ENCODE results near the gene FRS2. TPM values are rescaled to one million over a fixed set of nuclear protein-coding genes. Genes with fewer than 3 reads are reported as not detected.

FRS2 gene
- total RNA-seq, 1 donor from 2014 or later, result 31.0 TPM

- no peaks in the 10 kb centered on the region for H3K36me3 ChIP-seq
- TF ChIP-seq, protein P1, sequence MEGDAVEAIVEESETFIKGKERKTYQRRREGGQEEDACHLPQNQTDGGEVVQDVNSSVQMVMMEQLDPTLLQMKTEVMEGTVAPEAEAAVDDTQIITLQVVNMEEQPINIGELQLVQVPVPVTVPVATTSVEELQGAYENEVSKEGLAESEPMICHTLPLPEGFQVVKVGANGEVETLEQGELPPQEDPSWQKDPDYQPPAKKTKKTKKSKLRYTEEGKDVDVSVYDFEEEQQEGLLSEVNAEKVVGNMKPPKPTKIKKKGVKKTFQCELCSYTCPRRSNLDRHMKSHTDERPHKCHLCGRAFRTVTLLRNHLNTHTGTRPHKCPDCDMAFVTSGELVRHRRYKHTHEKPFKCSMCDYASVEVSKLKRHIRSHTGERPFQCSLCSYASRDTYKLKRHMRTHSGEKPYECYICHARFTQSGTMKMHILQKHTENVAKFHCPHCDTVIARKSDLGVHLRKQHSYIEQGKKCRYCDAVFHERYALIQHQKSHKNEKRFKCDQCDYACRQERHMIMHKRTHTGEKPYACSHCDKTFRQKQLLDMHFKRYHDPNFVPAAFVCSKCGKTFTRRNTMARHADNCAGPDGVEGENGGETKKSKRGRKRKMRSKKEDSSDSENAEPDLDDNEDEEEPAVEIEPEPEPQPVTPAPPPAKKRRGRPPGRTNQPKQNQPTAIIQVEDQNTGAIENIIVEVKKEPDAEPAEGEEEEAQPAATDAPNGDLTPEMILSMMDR (IDR thresholded peaks at IDR 0.05), result no peak
Measured at GRCh38 chr12:69456239-69456638, 13.9 kb upstream of the FRS2 start.

GRCh38 chr12:69457433-69457832 is 12.8 kb upstream of the FRS2 start:
- no peak for DNase-seq
- Histone ChIP-seq H3K27ac (no peak overlapping the region), H3K27me3 (no peaks in the 10 kb centered on the region), H3K36me3 (no peaks in the 10 kb centered on the region), H3K4me3 (no peak overlapping the region), H3K4me1 (no peaks in the 10 kb centered on the region), H3K9me3 (no peaks in the 10 kb centered on the region)
- intact Hi-C loops (cut with DNase I), result no loop called here
- no peak for ATAC-seq
- TF ChIP-seq, protein P1 (IDR thresholded peaks at IDR 0.05), result no peak

More at GRCh38 chr12:69456239-69456638, 13.9 kb upstream of the FRS2 start:
- Histone ChIP-seq H3K4me3 (no peak overlapping the region), H3K27me3 (no peaks in the 10 kb centered on the region), H3K9me3 (no peaks in the 10 kb centered on the region), H3K27ac (no peak overlapping the region), H3K4me1 (no peaks in the 10 kb centered on the region)
- intact Hi-C loops (cut with DNase I), result no loop called here
- DNase-seq (no peak), ATAC-seq (no peak)

DNA sequence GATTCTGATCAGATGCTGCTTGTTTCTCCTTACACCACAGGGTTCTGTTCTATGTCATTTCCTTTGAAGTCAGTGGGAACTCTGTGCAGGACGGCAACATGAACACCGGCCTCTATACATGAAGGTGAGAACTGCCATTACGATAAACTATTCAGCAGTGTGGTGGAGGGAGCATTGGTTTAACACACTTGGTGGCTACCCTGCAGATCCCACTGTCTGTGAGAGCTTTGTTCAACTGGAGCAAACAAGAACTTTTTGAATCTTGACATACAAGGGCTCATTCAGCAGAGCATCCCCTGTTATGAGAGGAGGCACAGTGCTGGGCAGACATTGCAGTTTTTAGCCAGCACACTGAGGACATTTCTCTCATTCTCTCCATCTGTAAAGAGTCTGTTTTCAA is 10.7 kb upstream of the FRS2 start:
- Histone ChIP-seq H3K27ac (no peak overlapping the region), H3K9me3 (no peaks in the 10 kb centered on the region), H3K4me3 (no peak overlapping the region), H3K36me3 (no peaks in the 10 kb centered on the region), H3K27me3 (no peaks in the 10 kb centered on the region), H3K4me1 (no peaks in the 10 kb centered on the region)
- intact Hi-C loops (cut with DNase I), result no loop called here
- DNase-seq (no peak), ATAC-seq (no peak)
- TF ChIP-seq, protein P1 (IDR thresholded peaks at IDR 0.05), result no peak

GRCh38 chr12:69464428-69464827 is 5.8 kb upstream of the FRS2 start:
- TF ChIP-seq, protein P1 (IDR thresholded peaks at IDR 0.05), result no peak
- ATAC-seq (peak; percentile 55), DNase-seq (no peak)
- Histone ChIP-seq H3K27ac (no peak overlapping the region), H3K4me3 (no peak overlapping the region), H3K27me3 (no peaks in the 10 kb centered on the region), H3K9me3 (no peaks in the 10 kb centered on the region), H3K36me3 (no peaks in the 10 kb centered on the region), H3K4me1 (no peaks in the 10 kb centered on the region)
- intact Hi-C loops (cut with DNase I), result no loop called here

DNA sequence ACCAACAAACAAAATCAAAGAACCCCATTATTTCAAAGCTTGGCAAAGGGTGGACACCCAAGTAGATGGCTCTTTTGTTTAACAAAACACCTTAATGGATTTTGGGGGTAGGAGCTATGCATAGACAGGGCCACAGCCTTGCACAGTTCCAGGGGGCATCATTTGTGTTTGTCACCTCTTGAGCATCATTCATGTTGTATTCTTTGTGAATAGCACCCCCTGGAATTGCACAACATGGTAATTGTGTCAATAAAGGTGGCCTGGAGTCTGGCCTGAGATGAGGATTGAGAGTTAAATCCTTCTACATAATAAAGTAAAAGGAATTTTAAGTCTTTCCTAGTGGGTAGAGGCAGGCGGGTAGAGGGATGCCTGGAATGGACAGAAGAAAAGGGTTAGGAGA is 3.3 kb upstream of the FRS2 start:
- Histone ChIP-seq H3K27me3 (no peaks in the 10 kb centered on the region), H3K36me3 (no peaks in the 10 kb centered on the region), H3K9me3 (no peaks in the 10 kb centered on the region), H3K4me3 (no peak overlapping the region), H3K27ac (no peak overlapping the region), H3K4me1 (peaks cover 10% of the 10 kb centered on the region)
- TF ChIP-seq, protein P1 (IDR thresholded peaks at IDR 0.05), result no peak
- DNase-seq, result no peak
- intact Hi-C loops (cut with DNase I), result no loop called here
- ATAC-seq, result no peak

DNA sequence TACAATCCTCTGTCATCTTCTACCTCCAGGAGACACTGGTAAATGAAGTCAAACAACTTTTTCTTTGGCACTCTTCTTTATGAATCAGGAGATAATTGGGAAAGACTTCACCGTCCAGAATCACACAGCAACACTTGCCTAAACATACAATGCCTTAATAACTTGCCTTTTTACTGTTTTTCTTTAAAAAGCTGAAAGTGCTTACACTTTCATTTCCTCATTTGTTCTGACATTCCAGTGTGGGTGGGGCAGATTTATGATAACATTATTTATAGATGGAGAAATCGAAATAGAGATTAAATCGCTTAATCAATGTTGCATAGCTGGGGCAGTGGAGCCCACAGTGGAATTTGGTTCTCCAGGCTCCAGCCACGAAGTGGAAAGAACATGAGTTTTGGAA is 2.8 kb upstream of the FRS2 start:
- TF ChIP-seq, protein P1 (IDR thresholded peaks at IDR 0.05), result no peak
- intact Hi-C loops (cut with DNase I), result no loop called here
- Histone ChIP-seq H3K4me3 (no peak overlapping the region), H3K27me3 (no peaks in the 10 kb centered on the region), H3K27ac (no peak overlapping the region), H3K9me3 (no peaks in the 10 kb centered on the region), H3K4me1 (peaks cover 15% of the 10 kb centered on the region), H3K36me3 (no peaks in the 10 kb centered on the region)
- no peak for ATAC-seq
- no peak for DNase-seq
